B cell (primary cell): ENCODE results near the gene FAM24B. TPM values are rescaled to one million over a fixed set of nuclear protein-coding genes. Genes with fewer than 3 reads are reported as not detected.
"Not testable (repeated sequence)": the region's sequence is repeated elsewhere in the genome, so short reads cannot be mapped to it uniquely, and the experiment has no call there.

Experiments used
- ATAC-seq: fragments of 200-7000 bp; cut with Tn5 transposase; one replicate; pipeline ENCODE4 v1.10.0; 2021; ENCODE audit warnings: low read depth, mild to moderate bottlenecking, moderate number of reproducible peaks, moderate library complexity
- CTCF ChIA-PET: fragments of 350-600 bp; sonication (Branson Sonifier 250); formaldehyde crosslinking; loops from one replicate; lab custom pipeline; 2021; ENCODE audit warnings: antibody characterized with exemption, inconsistent platforms; lab: Charles Lee
- POLR2A ChIA-PET: fragments of 350-600 bp; sonication (Branson Sonifier 250); formaldehyde crosslinking; loops from one replicate; lab custom pipeline; 2021; ENCODE audit warnings: antibody characterized with exemption; lab: Charles Lee
- DNase-seq: peaks from one replicate; pipeline ENCODE4 v3.0.0; 2013
- H2AFZ ChIP-seq: 2 replicates; pipeline ENCODE4 v1.6.1; 2012; ENCODE audit warnings: mild to moderate bottlenecking, low read depth, low read length; ENCODE audit not compliant: insufficient read depth, poor library complexity, severe bottlenecking
- H3K27ac ChIP-seq, 2 donors: 1 replicate in 1 of 2; 2 replicates in 1 of 2; pipeline ENCODE4 v1.5.1; 2012 to 2013; ENCODE audit warnings: low read length in 2 of 2, mild to moderate bottlenecking in 2 of 2, moderate library complexity in 1 of 2
- H3K27me3 ChIP-seq, 4 experiments: fragments of 200-600 bp in 1 of 4; sonication (generic) in 1 of 4; replicated peaks in 1 of 4; 1 replicate in 2 of 4; 2 replicates in 2 of 4; pipeline versions ENCODE4 v1.6.1 to v1.7.0; 2013 to 2016; ENCODE audit warnings: low read length in 3 of 4, mild to moderate bottlenecking in 2 of 4, mixed read lengths in 1 of 4, moderate library complexity in 1 of 4; ENCODE audit not compliant: insufficient read depth in 4 of 4, control insufficient read depth in 3 of 4; ENCODE audit errors: control extremely low read depth in 1 of 4
- H3K36me3 ChIP-seq, 2 experiments: replicated peaks in 1 of 2; 1 replicate in 1 of 2; 2 replicates in 1 of 2; pipeline versions ENCODE4 v1.6.1 to v1.7.1; 2013; ENCODE audit warnings: low read length in 1 of 2; ENCODE audit not compliant: insufficient read depth in 2 of 2, control insufficient read depth in 1 of 2; ENCODE audit errors: control extremely low read depth in 1 of 2, extremely low read depth in 1 of 2
- H3K4me1 ChIP-seq, 2 donors: fragments of 200-600 bp in 1 of 2; sonication (generic) in 1 of 2; 1 replicate in 1 of 2; 2 replicates in 1 of 2; pipeline versions ENCODE4 v1.5.1 to v1.6.1; 2013 to 2017; ENCODE audit warnings: low read length in 2 of 2; ENCODE audit not compliant: control insufficient read depth in 2 of 2, insufficient read depth in 2 of 2
- H3K4me2 ChIP-seq: replicated peaks from 2 replicates; pipeline ENCODE3; 2012; ENCODE audit warnings: mild to moderate bottlenecking, low read depth, low read length; ENCODE audit not compliant: poor library complexity, severe bottlenecking
- H3K4me3 ChIP-seq, 5 experiments: fragments of 200-600 bp in 1 of 5; sonication (generic) in 1 of 5; 1 replicate in 3 of 5; 2 replicates in 2 of 5; pipeline versions ENCODE4 v1.5.1 to v1.7.0; 2011 to 2016; ENCODE audit warnings: low read length in 4 of 5, mild to moderate bottlenecking in 4 of 5, low read depth in 2 of 5, control low read depth in 1 of 5, moderate library complexity in 1 of 5; ENCODE audit not compliant: insufficient read depth in 1 of 5; ENCODE audit errors: control extremely low read depth in 1 of 5, extremely low read depth in 1 of 5
- H3K79me2 ChIP-seq: fragments of 200-600 bp; sonication (generic); one replicate; pipeline ENCODE4 v1.6.0; 2016; ENCODE audit warnings: low read length; ENCODE audit not compliant: control insufficient read depth, insufficient read depth
- H3K9ac ChIP-seq: fragments of 200-600 bp; sonication (generic); 2 replicates; pipeline ENCODE4 v1.6.1; 2017; ENCODE audit warnings: mild to moderate bottlenecking, low read length, moderate library complexity
- H3K9me3 ChIP-seq, 3 donors: one replicate each; pipeline versions ENCODE4 v1.6.1 to v1.7.1; 2013; ENCODE audit warnings: low read length in 2 of 3; ENCODE audit not compliant: control insufficient read depth in 2 of 3, insufficient read depth in 1 of 3; ENCODE audit errors: control extremely low read depth in 1 of 3
- H4K20me1 ChIP-seq: 2 replicates; pipeline ENCODE4 v1.6.0; 2012; ENCODE audit warnings: mild to moderate bottlenecking, low read length; ENCODE audit not compliant: insufficient read depth, control insufficient read depth, poor library complexity, severe bottlenecking
- H3K27ac Mint-ChIP-seq: one replicate; pipeline ENCODE4 v1.8.0; 2021; ENCODE audit warnings: mixed read lengths
- H3K27me3 Mint-ChIP-seq: one replicate; pipeline ENCODE4 v1.8.0; 2021; ENCODE audit warnings: mixed read lengths
- H3K4me1 Mint-ChIP-seq: one replicate; pipeline ENCODE4 v1.8.0; 2021; ENCODE audit warnings: mixed read lengths
- H3K4me3 Mint-ChIP-seq: one replicate; pipeline ENCODE4 v1.8.0; 2021; ENCODE audit warnings: mixed read lengths
- H3K9me3 Mint-ChIP-seq: one replicate; pipeline ENCODE4 v1.8.0; 2022; ENCODE audit warnings: mixed read lengths; ENCODE audit not compliant: insufficient read depth
- CTCF ChIP-seq: fragments of 200-600 bp; IDR thresholded peaks from one replicate; pipeline ENCODE4 v1.8.0; 2022; ENCODE audit warnings: antibody characterized with exemption, mild to moderate bottlenecking
- EZH2 ChIP-seq: IDR thresholded peaks from 2 replicates; pipeline ENCODE4 v1.6.1; 2012; ENCODE audit warnings: borderline replicate concordance, low read depth, mild to moderate bottlenecking, moderate library complexity, low read length; ENCODE audit not compliant: insufficient read depth, poor library complexity, severe bottlenecking
- WGBS: methylation state at CpG from one replicate; pipeline ENCODE4 v1.1.5; 2013; ENCODE audit warnings: missing lambda C conversion rate; ENCODE audit not compliant: insufficient coverage; 5-methylcytosine and 5-hydroxymethylcytosine counted together
- intact Hi-C: fragments of 100-400 bp; cut with micrococcal nuclease; formaldehyde crosslinking; loops from one replicate; pipeline ENCODE4 v1.10.0; 2022
- polyA plus RNA-seq: library from polyadenylated mRNA; depleted of rRNA; stranded (reverse); fragments of >200 nt; gene quantifications from 2 replicates; pipeline ENCODE4 v1.2.3, GENCODE V29; 2012
- total RNA-seq, 2 donors: library from RNA; stranded (reverse); fragments of 120-200 nt in 1 of 2; gene quantifications; 1 replicate in 1 of 2; 2 replicates in 1 of 2; pipeline versions ENCODE4 v1.2.3 to v1.2.4, GENCODE V29; 2013 to 2022

Gene FAM24B
- total and polyA plus RNA-seq, 2 donors (not counting 1 experiment from before 2014, with no cell fraction given), result 12.5 to 23.4 TPM

GRCh38 chr10:122910310-122910709, 30.9 kb upstream of the FAM24B start, which contains the start of gene FAM24A:
TSS of gene FAM24A (plus strand) at chr10:122910610. CDS start at chr10:122911635, 1,025 bp downstream.
- peaks cover 11% of the 10 kb centered on the region for H3K27me3 Mint-ChIP-seq
- intact Hi-C loops, result no loop called here
- DNase-seq (no peak), ATAC-seq (no peak)
- TF ChIP-seq EZH2 (no peak), CTCF (no peak)
- no peaks in the 10 kb centered on the region for H3K36me3 ChIP-seq
- POLR2A ChIA-PET, result no interaction called here
- no peaks in the 10 kb centered on the region for H3K4me1 Mint-ChIP-seq
- no peaks in the 10 kb centered on the region for H3K79me2 ChIP-seq
- H3K27ac Mint-ChIP-seq, result no peak within 1 kb of the TSS
- H3K9ac ChIP-seq, result no peak within 1 kb of the TSS
- WGBS, result no CpG with 5 or more reads among the region's 1 CpG
- H3K27me3 ChIP-seq, result peaks cover 0 to 4% (median 0%) of the 10 kb centered on the region in 4 experiments
- no peaks in the 10 kb centered on the region for H4K20me1 ChIP-seq
- no peaks in the 10 kb centered on the region for H3K9me3 ChIP-seq
- H2AFZ ChIP-seq, result no peak within 1 kb of the TSS
- H3K4me3 Mint-ChIP-seq, result no peak within 1 kb of the TSS
- no peak within 1 kb of the TSS for H3K27ac ChIP-seq
- H3K9me3 Mint-ChIP-seq, result no peaks in the 10 kb centered on the region
- no peaks in the 10 kb centered on the region for H3K4me1 ChIP-seq
- CTCF ChIA-PET, result no interaction called here
- no peak within 1 kb of the TSS for H3K4me2 ChIP-seq
- H3K4me3 ChIP-seq, result no peak within 1 kb of the TSS

GRCh38 chr10:122903861-122904260, 24.5 kb upstream of the FAM24B start:
- H3K4me1 ChIP-seq, H3K4me2 ChIP-seq, H3K9me3 ChIP-seq, H4K20me1 ChIP-seq, H3K79me2 ChIP-seq, H3K27ac ChIP-seq, ATAC-seq, H3K4me1 Mint-ChIP-seq, H3K9ac ChIP-seq, DNase-seq, H3K9me3 Mint-ChIP-seq, CTCF ChIA-PET, H3K36me3 ChIP-seq, intact Hi-C loops, H3K4me3 Mint-ChIP-seq, POLR2A ChIA-PET, H3K4me3 ChIP-seq, H2AFZ ChIP-seq, H3K27ac Mint-ChIP-seq: not testable (repeated sequence)
- H3K27me3 ChIP-seq, result peaks cover 0 to 10% (median 3%) of the 10 kb centered on the region in 4 experiments
- H3K27me3 Mint-ChIP-seq, result peaks cover 28% of the 10 kb centered on the region
- WGBS, result no CpG with 5 or more reads among the region's 4 CpGs
